SK-N-SH (cell line): ENCODE measurements around the gene GLYATL1. TPM values are rescaled to one million over a fixed set of nuclear protein-coding genes. Genes with fewer than 3 reads are reported as not detected.

Experiments used
- CTCF ChIA-PET: fragments of 300-600, 350-600 bp; formaldehyde crosslinking; extraction: SDS; loops from one replicate; lab custom pipeline; 2021; lab: Yijun Ruan, JAX
- POLR2A ChIA-PET: fragments of 350-600 bp; sonication (Branson Sonifier 250); formaldehyde crosslinking; extraction: SDS; loops from one replicate; lab custom pipeline; 2020; ENCODE audit warnings: antibody characterized with exemption, inconsistent platforms; lab: Yijun Ruan, JAX
- DNase-seq: peaks from one replicate; pipeline ENCODE4 v3.0.0; 2012
- H2AFZ ChIP-seq: fragments of 200-600 bp; sonication (generic); 2 replicates; pipeline ENCODE4 v1.8.1; 2016; ENCODE audit warnings: antibody characterized with exemption, mild to moderate bottlenecking, low read depth
- H3F3A ChIP-seq: fragments of 200-600 bp; sonication (generic); replicated peaks from 2 replicates; pipeline ENCODE3; 2016; ENCODE audit warnings: antibody characterized with exemption, mild to moderate bottlenecking; ENCODE audit not compliant: insufficient read depth
- H3K27ac ChIP-seq, 2 experiments: fragments of 200-500 bp in 1 of 2; fragments of 200-600 bp in 1 of 2; sonication (Bioruptor generic) in 1 of 2; sonication (generic), shearing (Covaris generic) in 1 of 2; 2 replicates each; pipeline versions ENCODE4 v1.5.1 to v1.6.1; 2014 to 2016; ENCODE audit warnings: low read depth in 2 of 2, inconsistent platforms in 1 of 2, low read length in 1 of 2, mild to moderate bottlenecking in 1 of 2, mixed read lengths in 1 of 2
- H3K27me3 ChIP-seq: fragments of 200-600 bp; sonication (generic), shearing (Covaris generic); 2 replicates; pipeline ENCODE4 v1.6.1; 2016; ENCODE audit warnings: mixed run types; ENCODE audit not compliant: insufficient read depth
- H3K36me3 ChIP-seq, 2 experiments: fragments of 200-500 bp in 1 of 2; fragments of 200-600 bp in 1 of 2; sonication (Bioruptor generic) in 1 of 2; sonication (generic) in 1 of 2; replicated peaks in 1 of 2; 2 replicates each; pipeline versions ENCODE3 to v1.5.1; 2014 to 2016; ENCODE audit warnings: low read length in 1 of 2, mild to moderate bottlenecking in 1 of 2; ENCODE audit not compliant: insufficient read depth in 2 of 2, control insufficient read depth in 1 of 2
- H3K4me1 ChIP-seq, 2 experiments: fragments of 200-500 bp in 1 of 2; fragments of 200-600 bp in 1 of 2; sonication (Bioruptor generic) in 1 of 2; sonication (generic), shearing (Covaris generic) in 1 of 2; 2 replicates each; pipeline versions ENCODE4 v1.5.1 to v1.6.1; 2014 to 2016; ENCODE audit warnings: low read depth in 1 of 2, low read length in 1 of 2, mixed run types in 1 of 2; ENCODE audit not compliant: insufficient read depth in 2 of 2, control insufficient read depth in 1 of 2
- H3K4me2 ChIP-seq: fragments of 200-600 bp; sonication (generic), shearing (Covaris generic); 2 replicates; pipeline ENCODE4 v1.6.1; 2017; ENCODE audit warnings: mixed run types
- H3K4me3 ChIP-seq, 2 experiments: fragments of 200-500 bp in 1 of 2; fragments of 200-600 bp in 1 of 2; sonication (Bioruptor generic) in 1 of 2; sonication (generic), shearing (Covaris generic) in 1 of 2; 2 replicates each; pipeline versions ENCODE4 v1.5.1 to v1.8.1; 2014 to 2016; ENCODE audit warnings: low read depth in 2 of 2, inconsistent platforms in 1 of 2, low read length in 1 of 2, mild to moderate bottlenecking in 1 of 2, mixed read lengths in 1 of 2, moderate library complexity in 1 of 2
- H3K79me2 ChIP-seq: fragments of 200-600 bp; sonication (generic); 2 replicates; pipeline ENCODE4 v1.8.1; 2017; ENCODE audit warnings: mild to moderate bottlenecking; ENCODE audit not compliant: insufficient read depth
- H3K9ac ChIP-seq: fragments of 200-600 bp; sonication (generic); 2 replicates; pipeline ENCODE4 v1.6.1; 2017; ENCODE audit warnings: mixed run types
- H3K9me2 ChIP-seq: fragments of 200-600 bp; sonication (generic); 2 replicates; pipeline ENCODE4 v1.6.1; 2017; ENCODE audit warnings: mixed run types
- H3K9me3 ChIP-seq: fragments of 200-600 bp; sonication (generic); 2 replicates; pipeline ENCODE4 v1.6.1; 2017; ENCODE audit warnings: mixed run types, mild to moderate bottlenecking, moderate library complexity
- H4K20me1 ChIP-seq: fragments of 200-600 bp; sonication (generic); 2 replicates; pipeline ENCODE4 v1.6.1; 2017; ENCODE audit warnings: mild to moderate bottlenecking, mixed run types; ENCODE audit not compliant: insufficient read depth
- ELF1 ChIP-seq: IDR thresholded peaks from 2 replicates; pipeline ENCODE4 v1.4.0; 2012
- EP300 ChIP-seq, 2 experiments: IDR thresholded peaks; 2 replicates each; pipeline versions ENCODE4 v1.4.0 to v1.6.1; 2012; ENCODE audit warnings: borderline replicate concordance in 1 of 2, low read depth in 1 of 2, low read length in 1 of 2
- EZH2phosphoT487 ChIP-seq: fragments of 200-600 bp; sonication (generic); IDR thresholded peaks from 2 replicates; pipeline ENCODE4 v1.6.1; 2017; ENCODE audit warnings: low read depth, mixed run types, mild to moderate bottlenecking, antibody characterized with exemption, moderate library complexity, borderline replicate concordance
- FOSL2 ChIP-seq: IDR thresholded peaks from 2 replicates; pipeline ENCODE4 v1.4.0; 2012; ENCODE audit warnings: low read depth, mild to moderate bottlenecking, moderate library complexity, borderline replicate concordance
- GABPA ChIP-seq: IDR thresholded peaks from 2 replicates; pipeline ENCODE4 v1.4.0; 2012; ENCODE audit warnings: low read depth, mild to moderate bottlenecking
- GATA2 ChIP-seq: sonication (generic); formaldehyde crosslinking; IDR thresholded peaks from 2 replicates; pipeline ENCODE4 v1.5.0; 2020; ENCODE audit warnings: mild to moderate bottlenecking, missing genetic modification reagents
- IRF3 ChIP-seq: fragments of 150-350 bp; IDR thresholded peaks from 2 replicates; pipeline ENCODE4 v1.6.1; 2016; ENCODE audit warnings: mild to moderate bottlenecking, low read depth, low read length
- JUND ChIP-seq: IDR thresholded peaks from 2 replicates; pipeline ENCODE4 v1.4.0; 2012
- MEF2A ChIP-seq: IDR thresholded peaks from 2 replicates; pipeline ENCODE4 v1.4.0; 2012; ENCODE audit warnings: low read depth, borderline replicate concordance
- NFIC ChIP-seq: IDR thresholded peaks from 2 replicates; pipeline ENCODE4 v1.4.0; 2012; ENCODE audit warnings: borderline replicate concordance
- NRF1 ChIP-seq: IDR thresholded peaks from 2 replicates; pipeline ENCODE4 v1.6.1; 2012; ENCODE audit warnings: low read depth, mild to moderate bottlenecking, low read length
- PBX3 ChIP-seq: IDR thresholded peaks from 2 replicates; pipeline ENCODE4; 2012
- POLR2AphosphoS5 ChIP-seq: IDR thresholded peaks from 2 replicates; pipeline ENCODE4 v1.6.1; 2012; ENCODE audit warnings: low read depth, low read length
- RAD21 ChIP-seq: IDR thresholded peaks from 2 replicates; pipeline ENCODE4 v1.6.1; 2012; ENCODE audit warnings: mild to moderate bottlenecking, low read length
- RCOR1 ChIP-seq: fragments of 150-350 bp; IDR thresholded peaks from 2 replicates; pipeline ENCODE4 v1.6.1; 2017; ENCODE audit warnings: antibody characterized with exemption, low read length
- RFX5 ChIP-seq: IDR thresholded peaks from 2 replicates; pipeline ENCODE4 v1.6.1; 2012; ENCODE audit warnings: mild to moderate bottlenecking, improper control_type of control experiment, low read length
- RXRA ChIP-seq: IDR thresholded peaks from 2 replicates; pipeline ENCODE4 v1.4.0; 2012; ENCODE audit warnings: low read depth, mild to moderate bottlenecking, borderline replicate concordance
- SMC3 ChIP-seq: IDR thresholded peaks from 2 replicates; pipeline ENCODE4 v1.6.1; 2012; ENCODE audit warnings: low read depth, low read length, improper control_type of control experiment
- TAF1 ChIP-seq: IDR thresholded peaks from 2 replicates; pipeline ENCODE4 v1.6.1; 2012; ENCODE audit warnings: low read depth, mild to moderate bottlenecking, low read length, moderate library complexity, borderline replicate concordance
- TCF12 ChIP-seq: IDR thresholded peaks from 2 replicates; pipeline ENCODE4 v1.4.0; 2012
- TEAD4 ChIP-seq: IDR thresholded peaks from 2 replicates; pipeline ENCODE4 v1.4.0; 2012; ENCODE audit warnings: mild to moderate bottlenecking, borderline replicate concordance; ENCODE audit not compliant: insufficient read depth
- USF2 ChIP-seq: fragments of 150-350 bp; IDR thresholded peaks from 2 replicates; pipeline ENCODE4 v1.6.1; 2017; ENCODE audit warnings: antibody characterized with exemption, low read length, low read depth, borderline replicate concordance
- YY1 ChIP-seq: IDR thresholded peaks from 2 replicates; pipeline ENCODE4 v1.4.0; 2012; ENCODE audit warnings: low read depth, mild to moderate bottlenecking
- WGBS: methylation state at CpG from one replicate; pipeline ENCODE4 v1.1.6; 2017; ENCODE audit warnings: low lambda C conversion rate; 5-methylcytosine and 5-hydroxymethylcytosine counted together
- polyA plus RNA-seq, 3 experiments: library from polyadenylated mRNA; depleted of rRNA; stranded (reverse); fragments of >200 nt; gene quantifications; 2 replicates each; pipeline ENCODE4 v1.2.3, GENCODE V29; 2012

GLYATL1 gene
- polyA plus RNA-seq (2012; rRNA removed), result 0.21 and 0.29 TPM in 2 replicates
- polyA plus RNA-seq (2012; cell fraction: cytosol; rRNA removed), result 0.01 and 0.09 TPM in 2 replicates
- 0.07 and 0.42 TPM in 2 replicates for polyA plus RNA-seq (2012; cell fraction: nucleus; rRNA removed)

GRCh38 chr11:58939277-58939676 lies at the start of gene GLYATL1:
TSS of gene GLYATL1 (plus strand) at chr11:58939488. CDS start at chr11:58947088, 7,600 bp downstream.
- WGBS, result 3% methylated on average over 4 of the region's 4 CpGs
- Histone ChIP-seq H3K9me3 (no peaks in the 10 kb centered on the region), H2AFZ (no peak within 1 kb of the TSS), H3K9me2 (no peaks in the 10 kb centered on the region), H4K20me1 (no peaks in the 10 kb centered on the region), H3K4me1 (no peaks in the 10 kb centered on the region), H3K4me3 (no peak within 1 kb of the TSS), H3F3A (no peaks in the 10 kb centered on the region), H3K27ac (no peak within 1 kb of the TSS), H3K9ac (no peak within 1 kb of the TSS), H3K27me3 (no peaks in the 10 kb centered on the region), H3K79me2 (no peaks in the 10 kb centered on the region), H3K4me2 (no peak within 1 kb of the TSS), H3K36me3 (no peaks in the 10 kb centered on the region)
- ChIA-PET POLR2A (no interaction called here), CTCF (interaction anchor here (1.4 kb wide), 1 partner anchor 114 kb away, joined by 3 read pairs; no protein-coding TSS in a partner anchor)
- no peak for TF ChIP-seq SMC3
- TF ChIP-seq NRF1, result no peak
- no peak for TF ChIP-seq NFIC
- no peak for TF ChIP-seq FOSL2
- no peak for TF ChIP-seq GABPA
- TF ChIP-seq PBX3, result no peak
- TF ChIP-seq JUND, result no peak
- TF ChIP-seq ELF1, result no peak
- no peak for TF ChIP-seq RAD21
- no peak for TF ChIP-seq YY1
- TF ChIP-seq TEAD4, result no peak
- no peak for TF ChIP-seq RCOR1
- TF ChIP-seq MEF2A, result no peak
- no peak for TF ChIP-seq EP300 (IDR thresholded peaks at IDR 0.05; ENCODE audit: borderline replicate concordance in 1 of 2, low read depth in 1 of 2, low read length in 1 of 2)
- TF ChIP-seq IRF3, result no peak
- DNase-seq, result no peak

GRCh38 chr11:58893899-58894298 lies 45.4 kb upstream of the GLYATL1 start:
- no peaks in the 10 kb centered on the region for H3K79me2 ChIP-seq
- CTCF ChIA-PET, result interaction anchor here (1.4 kb wide), 2 partner anchors 10 to 12 kb away, joined by 4 read pairs; no protein-coding TSS in a partner anchor
- no peaks in the 10 kb centered on the region for H4K20me1 ChIP-seq
- H3K9ac ChIP-seq, result no peak overlapping the region
- no peaks in the 10 kb centered on the region for H3K4me1 ChIP-seq
- no peaks in the 10 kb centered on the region for H3K9me3 ChIP-seq
- H3K27me3 ChIP-seq, result no peaks in the 10 kb centered on the region
- H3K4me3 ChIP-seq, result no peak overlapping the region
- 86% methylated on average over 2 of the region's 2 CpGs for WGBS
- no peak overlapping the region for H3K27ac ChIP-seq
- no peak overlapping the region for H2AFZ ChIP-seq
- H3K4me2 ChIP-seq, result no peak overlapping the region
- no peak for DNase-seq
- no peaks in the 10 kb centered on the region for H3K9me2 ChIP-seq
- POLR2A ChIA-PET, result no interaction called here
- no peaks in the 10 kb centered on the region for H3K36me3 ChIP-seq
- no peaks in the 10 kb centered on the region for H3F3A ChIP-seq
- TF ChIP-seq RCOR1 (no peak), NFIC (no peak), RXRA (no peak), TAF1 (no peak), GATA2 (CRISPR knock-in tag) (no peak), NRF1 (no peak), YY1 (no peak), EZH2phosphoT487 (no peak), TCF12 (no peak), USF2 (no peak), POLR2AphosphoS5 (no peak), PBX3 (no peak), RFX5 (no peak)
